GM12878 (cell line): ENCODE data around the gene GRIA2.

Source experiments
- CTCF ChIP-seq, 3 experiments: IDR thresholded peaks in 2 of 3; conservative IDR thresholded peaks in 1 of 3; 2 replicates each; pipeline ENCODE4 v1.5.1; 2011; ENCODE audit warnings: low read depth in 3 of 3, low read length in 3 of 3, mild to moderate bottlenecking in 3 of 3, control low read depth in 2 of 3, moderate library complexity in 2 of 3, inconsistent platforms in 1 of 3, mixed read lengths in 1 of 3; ENCODE audit not compliant: control insufficient read depth in 2 of 3, insufficient read depth in 1 of 3; ENCODE audit errors: extremely low read depth in 1 of 3
- EZH2 ChIP-seq: IDR thresholded peaks from 2 replicates; pipeline ENCODE4 v1.6.1; 2012; ENCODE audit warnings: low read depth, mild to moderate bottlenecking, control low read depth, inconsistent platforms, low read length, borderline replicate concordance; ENCODE audit not compliant: control insufficient read depth
- YY1 ChIP-seq: IDR thresholded peaks from 2 replicates; pipeline ENCODE4 v1.6.1; 2011; ENCODE audit warnings: low read depth, mild to moderate bottlenecking, low read length

- TF ChIP-seq YY1 (no peak), CTCF (IDR thresholded peaks at IDR 0.05 in 2 of 3, conservative IDR thresholded peaks at IDR 0.05 in 1 of 3; ENCODE audit: control insufficient read depth in 2 of 3, extremely low read depth in 1 of 3, insufficient read depth in 1 of 3, low read depth in 3 of 3, low read length in 3 of 3) (no peak), EZH2 (no peak)
Observed at GRCh38 chr4:157327666-157328065, 107.1 kb downstream of the GRIA2 start.
